Measurements from ENCODE around the gene SAMD4A. TPM values are rescaled to one million over a fixed set of nuclear protein-coding genes. Genes with fewer than 3 reads are reported as not detected.

The SAMD4A gene
- total and polyA plus RNA-seq, 2 of the 4 experiments (the other 2 are of a cell fraction) = 22.9 to 38.2 TPM

DNA sequence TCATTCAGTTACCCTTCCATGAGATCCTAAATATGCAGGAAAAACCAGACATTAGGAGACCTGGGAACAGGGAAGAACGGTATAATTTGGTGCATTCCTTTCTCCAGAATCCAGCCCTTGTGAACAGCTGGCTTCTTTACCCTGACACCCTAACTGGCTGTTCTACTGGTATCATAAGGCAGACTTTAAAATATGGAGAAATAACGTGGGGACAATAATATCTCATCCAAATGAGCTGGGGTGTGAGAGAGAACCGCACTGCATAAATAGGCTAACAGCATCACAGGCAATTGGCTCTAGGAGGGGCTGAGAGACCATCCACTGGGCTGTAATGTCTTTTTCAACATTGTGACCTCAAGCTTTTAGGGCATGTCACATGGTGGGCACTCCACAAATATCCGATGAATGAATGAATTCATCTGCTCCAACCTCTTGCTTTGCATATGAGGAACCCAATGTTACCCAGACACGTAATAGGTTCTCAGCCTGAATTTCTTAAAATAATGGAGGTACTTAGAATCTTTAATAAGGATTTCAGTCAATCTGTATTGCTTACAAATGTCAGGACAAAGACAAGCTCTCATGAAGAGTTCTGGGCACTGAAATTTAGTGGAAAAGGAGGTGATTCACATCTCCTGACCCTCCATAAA is 157.9 kb downstream of the SAMD4A start:
- POLR2A ChIA-PET (ENCODE audit: unreplicated experiment) = no interaction called here
- Histone ChIP-seq H3K4me3 (ENCODE audit: insufficient read depth, low read depth, low read length) (no peak overlapping the region), H4K20me1 (ENCODE audit: insufficient read depth, low read length) (peaks cover 60% of the 10 kb centered on the region), H3K27me3 (ENCODE audit: control insufficient read depth, insufficient read depth, low read length) (no peaks in the 10 kb centered on the region), H4K91ac (ENCODE audit: insufficient read depth, low read depth, low read length) (no peak overlapping the region), H3K4me2 (ENCODE audit: low read depth, low read length) (no peak overlapping the region; the same call in 1 of the 2 replicates), H3K27ac (ENCODE audit: insufficient read depth, low read length) (no peak overlapping the region), H2AFZ (replicated peaks; ENCODE audit: low read length, poor library complexity) (no peak overlapping the region), H4K5ac (ENCODE audit: low read depth, low read length) (no peak overlapping the region), H3K36me3 (ENCODE audit: control insufficient read depth, insufficient read depth, low read length) (no peaks in the 10 kb centered on the region; the same call in 1 of the 2 replicates), H2AK9ac (replicated peaks; ENCODE audit: low read depth, low read length, poor library complexity) (no peak overlapping the region), H3K79me1 (ENCODE audit: low read depth in 1 of 2, low read length in 2 of 2) (peaks cover 58 to 88% of the 10 kb centered on the region in 2 experiments), H3K56ac (ENCODE audit: extremely low read depth, insufficient read depth, low read length) (no peak overlapping the region), H2AK5ac (ENCODE audit: low read depth, low read length) (no peak overlapping the region), H2BK20ac (ENCODE audit: low read depth, low read length) (no peak overlapping the region), H3K9me1 (ENCODE audit: insufficient read depth, low read length) (peaks cover 26% of the 10 kb centered on the region), H3K23ac (ENCODE audit: low read depth, low read length) (0 out of 2 replicates have a peak overlapping the region, but pooled peaks have one; percentile 31), H2BK15ac (ENCODE audit: low read depth, low read length) (no peak overlapping the region), H4K8ac (ENCODE audit: low read depth in 2 of 2, low read length in 2 of 2) (no peak overlapping the region), H3K4me1 (ENCODE audit: control insufficient read depth, insufficient read depth, low read length) (peaks cover 21% of the 10 kb centered on the region), H3K9me3 (ENCODE audit: control insufficient read depth, insufficient read depth, low read length) (no peaks in the 10 kb centered on the region), H2BK120ac (ENCODE audit: low read depth, low read length) (no peak overlapping the region), H3K14ac (replicated peaks; ENCODE audit: low read depth, low read length) (0 out of 2 replicates have a peak overlapping the region, but pooled peaks have one; percentile 40), H3K4ac (ENCODE audit: low read depth, low read length) (no peak overlapping the region), H3K18ac (ENCODE audit: low read depth, low read length) (no peak overlapping the region), H2BK5ac (ENCODE audit: low read depth, low read length, poor library complexity, severe bottlenecking) (no peak overlapping the region), H3K9ac (ENCODE audit: low read depth, low read length) (no peak overlapping the region)
- CTCF ChIA-PET = no interaction called here
- in situ Hi-C loops (cut with MboI; ENCODE audit: low sequenced_read_pairs) = no loop called here
- WGBS, 2 experiments (ENCODE audit: extremely low coverage in 2 of 2, insufficient read length in 1 of 2) = 67% methylated on average over 1 of the region's 5 CpGs; no CpG with 5 or more reads in 1 of the 2 experiments
- TF ChIP-seq, protein P1, sequence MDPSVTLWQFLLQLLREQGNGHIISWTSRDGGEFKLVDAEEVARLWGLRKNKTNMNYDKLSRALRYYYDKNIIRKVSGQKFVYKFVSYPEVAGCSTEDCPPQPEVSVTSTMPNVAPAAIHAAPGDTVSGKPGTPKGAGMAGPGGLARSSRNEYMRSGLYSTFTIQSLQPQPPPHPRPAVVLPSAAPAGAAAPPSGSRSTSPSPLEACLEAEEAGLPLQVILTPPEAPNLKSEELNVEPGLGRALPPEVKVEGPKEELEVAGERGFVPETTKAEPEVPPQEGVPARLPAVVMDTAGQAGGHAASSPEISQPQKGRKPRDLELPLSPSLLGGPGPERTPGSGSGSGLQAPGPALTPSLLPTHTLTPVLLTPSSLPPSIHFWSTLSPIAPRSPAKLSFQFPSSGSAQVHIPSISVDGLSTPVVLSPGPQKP (IDR thresholded peaks at IDR 0.05; ENCODE audit: borderline replicate concordance, low read depth, low read length) = no peak
- TF ChIP-seq MAZ (IDR thresholded peaks at IDR 0.05; ENCODE audit: borderline replicate concordance, low read depth, low read length) (no peak), RFX5 (IDR thresholded peaks at IDR 0.05; ENCODE audit: low read depth, low read length) (no peak), CEBPB (IDR thresholded peaks at IDR 0.05; ENCODE audit: low read depth, low read length) (no peak), NFE2L2 (IDR thresholded peaks at IDR 0.05; ENCODE audit: low read depth, low read length) (no peak), RAD21 (IDR thresholded peaks at IDR 0.05; ENCODE audit: low read length) (no peak), BHLHE40 (IDR thresholded peaks at IDR 0.05; ENCODE audit: low read depth, low read length) (no peak), SMC3 (IDR thresholded peaks at IDR 0.05; ENCODE audit: low read depth, low read length) (no peak), MXI1 (IDR thresholded peaks at IDR 0.05; ENCODE audit: borderline replicate concordance, low read depth, low read length) (no peak), FOS (IDR thresholded peaks at IDR 0.05; ENCODE audit: low read depth, low read length) (no peak), POLR2A (IDR thresholded peaks at IDR 0.05; ENCODE audit: low read depth, low read length) (no peak), CHD1 (IDR thresholded peaks at IDR 0.05; ENCODE audit: low read depth, low read length) (no peak), RCOR1 (IDR thresholded peaks at IDR 0.05; ENCODE audit: insufficient replicate concordance, low read length) (no peak), MAFK (IDR thresholded peaks at IDR 0.05; ENCODE audit: low read depth, low read length) (no peak)
- TF ChIP-seq, protein P2, sequence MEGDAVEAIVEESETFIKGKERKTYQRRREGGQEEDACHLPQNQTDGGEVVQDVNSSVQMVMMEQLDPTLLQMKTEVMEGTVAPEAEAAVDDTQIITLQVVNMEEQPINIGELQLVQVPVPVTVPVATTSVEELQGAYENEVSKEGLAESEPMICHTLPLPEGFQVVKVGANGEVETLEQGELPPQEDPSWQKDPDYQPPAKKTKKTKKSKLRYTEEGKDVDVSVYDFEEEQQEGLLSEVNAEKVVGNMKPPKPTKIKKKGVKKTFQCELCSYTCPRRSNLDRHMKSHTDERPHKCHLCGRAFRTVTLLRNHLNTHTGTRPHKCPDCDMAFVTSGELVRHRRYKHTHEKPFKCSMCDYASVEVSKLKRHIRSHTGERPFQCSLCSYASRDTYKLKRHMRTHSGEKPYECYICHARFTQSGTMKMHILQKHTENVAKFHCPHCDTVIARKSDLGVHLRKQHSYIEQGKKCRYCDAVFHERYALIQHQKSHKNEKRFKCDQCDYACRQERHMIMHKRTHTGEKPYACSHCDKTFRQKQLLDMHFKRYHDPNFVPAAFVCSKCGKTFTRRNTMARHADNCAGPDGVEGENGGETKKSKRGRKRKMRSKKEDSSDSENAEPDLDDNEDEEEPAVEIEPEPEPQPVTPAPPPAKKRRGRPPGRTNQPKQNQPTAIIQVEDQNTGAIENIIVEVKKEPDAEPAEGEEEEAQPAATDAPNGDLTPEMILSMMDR (conservative IDR thresholded peaks at IDR 0.05; ENCODE audit: low read depth, low read length) = no peak
- TF ChIP-seq, protein P3, sequence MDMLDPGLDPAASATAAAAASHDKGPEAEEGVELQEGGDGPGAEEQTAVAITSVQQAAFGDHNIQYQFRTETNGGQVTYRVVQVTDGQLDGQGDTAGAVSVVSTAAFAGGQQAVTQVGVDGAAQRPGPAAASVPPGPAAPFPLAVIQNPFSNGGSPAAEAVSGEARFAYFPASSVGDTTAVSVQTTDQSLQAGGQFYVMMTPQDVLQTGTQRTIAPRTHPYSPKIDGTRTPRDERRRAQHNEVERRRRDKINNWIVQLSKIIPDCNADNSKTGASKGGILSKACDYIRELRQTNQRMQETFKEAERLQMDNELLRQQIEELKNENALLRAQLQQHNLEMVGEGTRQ (IDR thresholded peaks at IDR 0.05; ENCODE audit: low read depth, low read length) = no peak
- intact Hi-C loops (cut with micrococcal nuclease) = no loop called here
- DNase-seq (no peak), ATAC-seq (ENCODE audit: low read depth) (no peak)
- dilution Hi-C loops (cut with HindIII; ENCODE audit: low sequenced_read_pairs, unreplicated experiment) = no loop called here
- no TSS peak for BruUV-seq (replicated peaks)
